ENCODE data around the gene LRRC37A.
"Not testable (repeated sequence)": the region's sequence is repeated elsewhere in the genome, so short reads cannot be mapped to it uniquely, and the experiment has no call there.

GRCh38 chr17:46259845-46260661 is 34.9 kb upstream of the LRRC37A start:
- not testable (repeated sequence) for TF ChIP-seq CTCF (conservative IDR thresholded peaks at IDR 0.05; ENCODE audit: low read length); EZH2phosphoT487 (IDR thresholded peaks at IDR 0.05; ENCODE audit: borderline replicate concordance)

All from Loucy (cell line).